ENCODE measurements around the gene JAKMIP2. TPM values are rescaled to one million over a fixed set of nuclear protein-coding genes. Genes with fewer than 3 reads are reported as not detected.

JAKMIP2 gene
- total RNA-seq, 2 experiments from 2014 or later: 4.5 to 4.9 TPM

GRCh38 chr5:147776989-147777388 is 5.5 kb downstream of the JAKMIP2 start:
- peaks cover 5% of the 10 kb centered on the region for H3K9me3 Mint-ChIP-seq
- peaks cover 4% of the 10 kb centered on the region for H3K4me1 Mint-ChIP-seq
- POLR2A ChIA-PET: no interaction called here
- DNase-seq: no peak
- H3K36me3 Mint-ChIP-seq: no peaks in the 10 kb centered on the region
- no peak for ATAC-seq (ENCODE audit: low read depth)
- H3K27me3 Mint-ChIP-seq: peaks cover 2% of the 10 kb centered on the region
- no peak overlapping the region for H3K27ac Mint-ChIP-seq
- H3K4me3 Mint-ChIP-seq: no peak overlapping the region

GRCh38 chr5:147773587-147773986 is 8.9 kb downstream of the JAKMIP2 start:
- Mint-ChIP-seq H3K9me3 (peaks cover 5% of the 10 kb centered on the region), H3K4me3 (no peak overlapping the region), H3K36me3 (no peaks in the 10 kb centered on the region), H3K27ac (no peak overlapping the region), H3K4me1 (no peaks in the 10 kb centered on the region), H3K27me3 (no peaks in the 10 kb centered on the region)
- DNase-seq (no peak), ATAC-seq (ENCODE audit: low read depth) (no peak)
- POLR2A ChIA-PET: no interaction called here

GRCh38 chr5:147773139-147773538 is 9.4 kb downstream of the JAKMIP2 start:
- no peak for DNase-seq
- Mint-ChIP-seq H3K4me1 (no peaks in the 10 kb centered on the region), H3K27ac (no peak overlapping the region), H3K36me3 (no peaks in the 10 kb centered on the region), H3K9me3 (peaks cover 5% of the 10 kb centered on the region), H3K4me3 (no peak overlapping the region), H3K27me3 (no peaks in the 10 kb centered on the region)
- ATAC-seq (ENCODE audit: low read depth): no peak
- POLR2A ChIA-PET: no interaction called here

- Mint-ChIP-seq H3K27ac (no peak overlapping the region), H3K9me3 (no peaks in the 10 kb centered on the region), H3K36me3 (no peaks in the 10 kb centered on the region), H3K27me3 (peaks cover 2% of the 10 kb centered on the region), H3K4me1 (no peaks in the 10 kb centered on the region), H3K4me3 (no peak overlapping the region)
- no peak for ATAC-seq (ENCODE audit: low read depth)
- POLR2A ChIA-PET: no interaction called here
- no peak for DNase-seq
Measured at GRCh38 chr5:147767048-147767447, 15.5 kb downstream of the JAKMIP2 start.

- H3K27me3 Mint-ChIP-seq: peaks cover 2% of the 10 kb centered on the region
- POLR2A ChIA-PET: no interaction called here
- H3K9me3 Mint-ChIP-seq: no peaks in the 10 kb centered on the region
- no peak overlapping the region for H3K27ac Mint-ChIP-seq
- H3K4me3 Mint-ChIP-seq: no peak overlapping the region
- ATAC-seq (ENCODE audit: low read depth): no peak
- DNase-seq: no peak
- no peaks in the 10 kb centered on the region for H3K36me3 Mint-ChIP-seq
- H3K4me1 Mint-ChIP-seq: no peaks in the 10 kb centered on the region
Measured at GRCh38 chr5:147763791-147764525, 18.6 kb downstream of the JAKMIP2 start.

GRCh38 chr5:147760086-147760875 is 22.2 kb downstream of the JAKMIP2 start:
- Mint-ChIP-seq H3K27me3 (peaks cover 2% of the 10 kb centered on the region), H3K27ac (no peak overlapping the region), H3K4me3 (no peak overlapping the region), H3K9me3 (no peaks in the 10 kb centered on the region), H3K36me3 (no peaks in the 10 kb centered on the region), H3K4me1 (no peaks in the 10 kb centered on the region)
- ATAC-seq (ENCODE audit: low read depth) (no peak), DNase-seq (no peak)
- POLR2A ChIA-PET: no interaction called here

- no peak for ATAC-seq (ENCODE audit: low read depth)
- POLR2A ChIA-PET: no interaction called here
- no peaks in the 10 kb centered on the region for H3K4me1 Mint-ChIP-seq
- H3K27ac Mint-ChIP-seq: no peak overlapping the region
- peaks cover 2% of the 10 kb centered on the region for H3K27me3 Mint-ChIP-seq
- no peak for DNase-seq
- no peaks in the 10 kb centered on the region for H3K9me3 Mint-ChIP-seq
- H3K4me3 Mint-ChIP-seq: no peak overlapping the region
- no peaks in the 10 kb centered on the region for H3K36me3 Mint-ChIP-seq
Measured at GRCh38 chr5:147759441-147759840, 23.1 kb downstream of the JAKMIP2 start.

GRCh38 chr5:147756566-147756965 is 26.0 kb downstream of the JAKMIP2 start:
- no peaks in the 10 kb centered on the region for H3K27me3 Mint-ChIP-seq
- ATAC-seq (ENCODE audit: low read depth): no peak
- no peak for DNase-seq

GRCh38 chr5:147754372-147755122 is 28.0 kb downstream of the JAKMIP2 start:
- no peak overlapping the region for H3K27ac Mint-ChIP-seq

More at GRCh38 chr5:147756566-147756965, 26.0 kb downstream of the JAKMIP2 start:
- no peaks in the 10 kb centered on the region for H3K9me3 Mint-ChIP-seq
- no peaks in the 10 kb centered on the region for H3K36me3 Mint-ChIP-seq
- no peak overlapping the region for H3K27ac Mint-ChIP-seq
- POLR2A ChIA-PET: no interaction called here
- no peaks in the 10 kb centered on the region for H3K4me1 Mint-ChIP-seq
- no peak overlapping the region for H3K4me3 Mint-ChIP-seq

GRCh38 chr5:147753765-147754164 is 28.8 kb downstream of the JAKMIP2 start:
- ATAC-seq (ENCODE audit: low read depth): no peak
- H3K4me3 Mint-ChIP-seq: no peak overlapping the region
- no peaks in the 10 kb centered on the region for H3K4me1 Mint-ChIP-seq
- H3K27ac Mint-ChIP-seq: no peak overlapping the region
- no peaks in the 10 kb centered on the region for H3K36me3 Mint-ChIP-seq
- DNase-seq: no peak
- no peaks in the 10 kb centered on the region for H3K9me3 Mint-ChIP-seq
- no peaks in the 10 kb centered on the region for H3K27me3 Mint-ChIP-seq
- POLR2A ChIA-PET: no interaction called here

More at GRCh38 chr5:147754372-147755122, 28.0 kb downstream of the JAKMIP2 start:
- ATAC-seq (ENCODE audit: low read depth) (no peak), DNase-seq (no peak)
- Mint-ChIP-seq H3K4me1 (no peaks in the 10 kb centered on the region), H3K27me3 (no peaks in the 10 kb centered on the region), H3K36me3 (no peaks in the 10 kb centered on the region), H3K9me3 (no peaks in the 10 kb centered on the region), H3K4me3 (no peak overlapping the region)
- POLR2A ChIA-PET: no interaction called here

GRCh38 chr5:147752666-147753290 is 29.8 kb downstream of the JAKMIP2 start:
- Mint-ChIP-seq H3K27ac (no peak overlapping the region), H3K36me3 (no peaks in the 10 kb centered on the region), H3K4me1 (no peaks in the 10 kb centered on the region), H3K4me3 (no peak overlapping the region), H3K9me3 (no peaks in the 10 kb centered on the region), H3K27me3 (no peaks in the 10 kb centered on the region)
- POLR2A ChIA-PET: no interaction called here
- ATAC-seq (ENCODE audit: low read depth) (no peak), DNase-seq (no peak)

GRCh38 chr5:147752033-147752432 is 30.5 kb downstream of the JAKMIP2 start:
- Mint-ChIP-seq H3K27ac (no peak overlapping the region), H3K36me3 (no peaks in the 10 kb centered on the region), H3K4me1 (no peaks in the 10 kb centered on the region), H3K9me3 (no peaks in the 10 kb centered on the region), H3K27me3 (no peaks in the 10 kb centered on the region), H3K4me3 (no peak overlapping the region)
- ATAC-seq (ENCODE audit: low read depth): no peak
- POLR2A ChIA-PET: no interaction called here
- DNase-seq: no peak

GRCh38 chr5:147751156-147751830 is 31.2 kb downstream of the JAKMIP2 start:
- no peaks in the 10 kb centered on the region for H3K27me3 Mint-ChIP-seq
- no peak overlapping the region for H3K27ac Mint-ChIP-seq
- no peaks in the 10 kb centered on the region for H3K4me1 Mint-ChIP-seq
- no peaks in the 10 kb centered on the region for H3K9me3 Mint-ChIP-seq
- ATAC-seq (ENCODE audit: low read depth) (no peak), DNase-seq (no peak)
- H3K36me3 Mint-ChIP-seq: no peaks in the 10 kb centered on the region
- POLR2A ChIA-PET: no interaction called here
- no peak overlapping the region for H3K4me3 Mint-ChIP-seq
